ENCODE measurements around the gene ST6GAL1.

The ST6GAL1 gene

GRCh38 chr3:187104933-187105332 lies 174.6 kb downstream of the ST6GAL1 start:
- TF ChIP-seq CTCF (IDR thresholded peaks at IDR 0.05; ENCODE audit: low read depth, low read length, missing control alignments) = no peak
- no peak overlapping the region for H3K4me3 ChIP-seq (ENCODE audit: low read depth, low read length)
- DNase-seq (ENCODE audit: low read depth) = no peak

GRCh38 chr3:187105700-187106099 lies 175.4 kb downstream of the ST6GAL1 start:
- DNase-seq (ENCODE audit: low read depth) = no peak
- TF ChIP-seq CTCF (IDR thresholded peaks at IDR 0.05; ENCODE audit: low read depth, low read length, missing control alignments) = no peak
- no peak overlapping the region for H3K4me3 ChIP-seq (ENCODE audit: low read depth, low read length)

GRCh38 chr3:187107989-187108388 lies 177.7 kb downstream of the ST6GAL1 start:
- no peak overlapping the region for H3K4me3 ChIP-seq (ENCODE audit: low read depth, low read length)

GRCh38 chr3:187110156-187110555 lies 179.8 kb downstream of the ST6GAL1 start:
- no peak overlapping the region for H3K4me3 ChIP-seq (ENCODE audit: low read depth, low read length)
- no peak for TF ChIP-seq CTCF (IDR thresholded peaks at IDR 0.05; ENCODE audit: low read depth, low read length, missing control alignments)
- DNase-seq (ENCODE audit: low read depth) = no peak

More at GRCh38 chr3:187107989-187108388, 177.7 kb downstream of the ST6GAL1 start:
- no peak for DNase-seq (ENCODE audit: low read depth)
- no peak for TF ChIP-seq CTCF (IDR thresholded peaks at IDR 0.05; ENCODE audit: low read depth, low read length, missing control alignments)

- TF ChIP-seq CTCF (IDR thresholded peaks at IDR 0.05; ENCODE audit: low read depth, low read length, missing control alignments) = peak; percentile 47
- DNase-seq (ENCODE audit: low read depth) = no peak
Measured at GRCh38 chr3:187112934-187113793, 182.8 kb downstream of the ST6GAL1 start.

GRCh38 chr3:187114511-187114910 lies 184.2 kb downstream of the ST6GAL1 start:
- DNase-seq (ENCODE audit: low read depth) = no peak
- no peak for TF ChIP-seq CTCF (IDR thresholded peaks at IDR 0.05; ENCODE audit: low read depth, low read length, missing control alignments)
- H3K4me3 ChIP-seq (ENCODE audit: low read depth, low read length) = no peak overlapping the region

More at GRCh38 chr3:187112934-187113793, 182.8 kb downstream of the ST6GAL1 start:
- no peak overlapping the region for H3K4me3 ChIP-seq (ENCODE audit: low read depth, low read length)

GRCh38 chr3:187120326-187120725 lies 190.0 kb downstream of the ST6GAL1 start:
- H3K4me3 ChIP-seq (ENCODE audit: low read depth, low read length) = no peak overlapping the region
- no peak for DNase-seq (ENCODE audit: low read depth)
- no peak for TF ChIP-seq CTCF (IDR thresholded peaks at IDR 0.05; ENCODE audit: low read depth, low read length, missing control alignments)
